Gastroesophageal sphincter (tissue), 4 donors: ENCODE data around the gene CNTN5. TPM values are rescaled to one million over a fixed set of nuclear protein-coding genes. Genes with fewer than 3 reads are reported as not detected.

Source experiments
- ATAC-seq: fragments of 150-250 bp; one replicate; pipeline ENCODE4 v1.9.1; 2016; ENCODE audit warnings: mild to moderate bottlenecking, moderate library complexity
- H3K27ac ChIP-seq, 4 donors: fragments of 200-600 bp; sonication (generic) in 3 of 4; 1 replicate in 3 of 4; 2 replicates in 1 of 4; pipeline ENCODE4 v1.5.1; 2016 to 2019
- H3K27me3 ChIP-seq: fragments of 200-600 bp; sonication (generic); one replicate; pipeline ENCODE4 v1.5.1; 2019
- H3K36me3 ChIP-seq, 2 donors: fragments of 200-600 bp; sonication (generic); one replicate each; pipeline ENCODE4 v1.5.1; 2019; ENCODE audit warnings: control low read depth in 1 of 2
- H3K4me1 ChIP-seq, 3 donors: fragments of 200-600 bp; sonication (generic); 1 replicate in 2 of 3; 2 replicates in 1 of 3; pipeline ENCODE4 v1.5.1; 2016 to 2019; ENCODE audit warnings: control low read depth in 2 of 3
- H3K4me3 ChIP-seq, 2 donors: fragments of 200-600 bp; sonication (generic); one replicate each; pipeline ENCODE4 v1.5.1; 2019; ENCODE audit warnings: mild to moderate bottlenecking in 1 of 2, moderate library complexity in 1 of 2
- H3K9me3 ChIP-seq, 3 donors: fragments of 200-600 bp; sonication (generic); one replicate each; pipeline ENCODE4 v1.5.1; 2017 to 2019; ENCODE audit warnings: control low read depth in 2 of 3
- EP300 ChIP-seq: sonication (generic); formaldehyde crosslinking; IDR thresholded peaks from one replicate; pipeline ENCODE4 v1.6.1; 2017; ENCODE audit warnings: antibody characterized with exemption, mild to moderate bottlenecking
- POLR2A ChIP-seq, 2 donors: fragments of 450-650 bp; IDR thresholded peaks; one replicate each; pipeline ENCODE4 v1.6.1; 2017; ENCODE audit warnings: antibody characterized with exemption in 2 of 2, mild to moderate bottlenecking in 2 of 2, moderate library complexity in 1 of 2
- POLR2AphosphoS5 ChIP-seq: sonication (generic); formaldehyde crosslinking; IDR thresholded peaks from one replicate; pipeline ENCODE4 v1.6.1; 2017; ENCODE audit warnings: antibody characterized with exemption
- WGBS, 2 donors: methylation state at CpG; one replicate each; pipeline ENCODE4 v1.1.5; 2018; ENCODE audit warnings: low coverage in 1 of 2; 5-methylcytosine and 5-hydroxymethylcytosine counted together
- total RNA-seq, 4 donors: library from RNA; depleted of rRNA; stranded (reverse); fragments of >200 nt; gene quantifications; one replicate each; pipeline ENCODE4 v1.1.0, GENCODE V29; 2016
- TF ChIP-seq, protein P1 (sequence below), 4 experiments: fragments of 200-600 bp in 2 of 4; fragments of 450-650 bp in 2 of 4; sonication (generic) in 1 of 4; IDR thresholded peaks; one replicate each; pipeline ENCODE4 v1.5.1; 2017 to 2019; ENCODE audit warnings: antibody characterized with exemption in 4 of 4, mild to moderate bottlenecking in 2 of 4, moderate library complexity in 2 of 4

Gene CNTN5
- total RNA-seq, 4 donors from 2014 or later, result 0.16 TPM; not detected in 3

DNA sequence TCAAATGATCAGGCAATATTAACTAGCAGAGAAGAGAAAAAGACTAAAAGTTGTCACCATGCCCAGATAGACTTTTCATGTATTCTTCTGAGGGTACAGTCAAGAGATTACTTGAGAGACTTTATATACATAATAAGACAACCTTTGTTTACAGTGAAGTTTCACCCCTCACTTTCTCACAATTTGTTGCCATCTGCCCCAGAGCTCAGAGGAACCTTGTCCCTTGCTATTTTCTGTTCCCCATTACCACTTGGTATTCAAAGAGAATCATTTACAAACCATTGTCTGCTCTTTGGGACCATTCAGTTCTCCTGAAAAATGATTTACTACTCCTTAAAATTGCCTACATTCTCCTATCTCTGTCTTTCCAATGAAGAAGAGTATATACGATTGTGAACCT is 544.6 kb downstream of the CNTN5 start:
- Histone ChIP-seq H3K27me3 (no peaks in the 10 kb centered on the region), H3K27ac (no peak overlapping the region), H3K4me1 (no peaks in the 10 kb centered on the region), H3K36me3 (no peaks in the 10 kb centered on the region), H3K9me3 (no peaks in the 10 kb centered on the region), H3K4me3 (no peak overlapping the region)
- TF ChIP-seq POLR2A (IDR thresholded peaks at IDR 0.05), result no peak
- no peak for TF ChIP-seq POLR2AphosphoS5
- ATAC-seq, result no peak
- 83 to 91% methylated on average over 1 of the region's 1 CpG for WGBS, 2 donors

DNA sequence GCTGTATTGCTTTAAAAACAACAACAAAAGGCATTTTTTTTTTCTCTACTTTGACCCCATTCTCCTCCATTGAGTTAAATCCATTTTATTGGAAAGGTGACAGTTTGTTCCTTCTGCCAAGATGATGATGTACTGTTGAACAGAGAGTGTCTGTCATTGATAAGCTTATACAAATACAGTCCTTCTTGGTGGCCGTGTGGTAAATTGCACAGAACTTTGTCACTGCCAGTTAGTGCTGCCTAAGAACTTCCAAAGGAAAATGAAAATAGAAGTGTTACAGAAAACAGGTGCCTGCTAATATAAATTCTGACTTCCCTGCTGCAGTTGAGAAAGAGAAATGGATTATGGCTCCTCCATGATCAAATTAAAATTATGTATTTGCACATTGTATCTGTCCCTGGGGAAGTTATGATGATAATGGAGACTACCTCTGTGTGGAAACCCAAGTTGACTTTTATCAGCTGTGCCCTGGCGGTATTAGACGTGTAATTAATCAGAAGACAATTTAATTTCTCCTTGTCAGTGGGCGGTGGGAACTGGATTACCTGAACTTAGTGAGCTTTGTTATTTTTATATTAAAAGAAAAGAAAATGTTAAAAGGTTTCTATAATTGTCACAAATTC is 546.7 kb downstream of the CNTN5 start:
- no peaks in the 10 kb centered on the region for H3K27me3 ChIP-seq
- WGBS, 2 donors, result 45 to 66% methylated on average over 4 of the region's 4 CpGs
- H3K27ac ChIP-seq, result no peak overlapping the region
- no peaks in the 10 kb centered on the region for H3K36me3 ChIP-seq
- TF ChIP-seq, protein P1, sequence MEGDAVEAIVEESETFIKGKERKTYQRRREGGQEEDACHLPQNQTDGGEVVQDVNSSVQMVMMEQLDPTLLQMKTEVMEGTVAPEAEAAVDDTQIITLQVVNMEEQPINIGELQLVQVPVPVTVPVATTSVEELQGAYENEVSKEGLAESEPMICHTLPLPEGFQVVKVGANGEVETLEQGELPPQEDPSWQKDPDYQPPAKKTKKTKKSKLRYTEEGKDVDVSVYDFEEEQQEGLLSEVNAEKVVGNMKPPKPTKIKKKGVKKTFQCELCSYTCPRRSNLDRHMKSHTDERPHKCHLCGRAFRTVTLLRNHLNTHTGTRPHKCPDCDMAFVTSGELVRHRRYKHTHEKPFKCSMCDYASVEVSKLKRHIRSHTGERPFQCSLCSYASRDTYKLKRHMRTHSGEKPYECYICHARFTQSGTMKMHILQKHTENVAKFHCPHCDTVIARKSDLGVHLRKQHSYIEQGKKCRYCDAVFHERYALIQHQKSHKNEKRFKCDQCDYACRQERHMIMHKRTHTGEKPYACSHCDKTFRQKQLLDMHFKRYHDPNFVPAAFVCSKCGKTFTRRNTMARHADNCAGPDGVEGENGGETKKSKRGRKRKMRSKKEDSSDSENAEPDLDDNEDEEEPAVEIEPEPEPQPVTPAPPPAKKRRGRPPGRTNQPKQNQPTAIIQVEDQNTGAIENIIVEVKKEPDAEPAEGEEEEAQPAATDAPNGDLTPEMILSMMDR (IDR thresholded peaks at IDR 0.05), result no peak
- TF ChIP-seq POLR2AphosphoS5, result no peak
- no peak for TF ChIP-seq POLR2A (IDR thresholded peaks at IDR 0.05)
- TF ChIP-seq EP300, result no peak
- ATAC-seq, result no peak
- no peaks in the 10 kb centered on the region for H3K4me1 ChIP-seq
- no peak overlapping the region for H3K4me3 ChIP-seq
- no peaks in the 10 kb centered on the region for H3K9me3 ChIP-seq

DNA sequence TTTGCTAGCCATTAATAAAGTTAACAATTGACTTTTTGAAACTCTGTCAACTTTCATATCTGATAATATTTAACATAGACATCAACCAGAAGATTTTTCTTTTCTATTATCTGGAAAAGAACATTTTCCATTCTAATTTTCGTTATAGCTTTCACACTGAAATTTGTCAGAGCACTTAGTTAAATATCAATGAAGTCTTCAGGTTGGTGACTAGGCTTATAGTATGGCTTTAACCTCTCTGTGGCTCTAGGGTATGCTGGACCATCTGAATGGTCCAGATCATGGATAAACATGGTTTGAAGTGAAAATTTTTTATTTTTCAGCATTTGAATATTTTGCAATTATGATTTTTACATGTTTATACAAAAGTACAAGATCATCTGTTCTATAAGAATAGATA is 548.1 kb downstream of the CNTN5 start:
- Histone ChIP-seq H3K27me3 (no peaks in the 10 kb centered on the region), H3K36me3 (no peaks in the 10 kb centered on the region), H3K9me3 (no peaks in the 10 kb centered on the region), H3K4me1 (no peaks in the 10 kb centered on the region), H3K4me3 (no peak overlapping the region), H3K27ac (no peak overlapping the region)
- TF ChIP-seq, protein P1 (IDR thresholded peaks at IDR 0.05), result no peak
- no peak for TF ChIP-seq POLR2AphosphoS5
- TF ChIP-seq EP300, result no peak
- no peak for TF ChIP-seq POLR2A (IDR thresholded peaks at IDR 0.05)
- ATAC-seq, result no peak
- WGBS, 2 donors, result 44 to 46% methylated on average over 1 of the region's 1 CpG

DNA sequence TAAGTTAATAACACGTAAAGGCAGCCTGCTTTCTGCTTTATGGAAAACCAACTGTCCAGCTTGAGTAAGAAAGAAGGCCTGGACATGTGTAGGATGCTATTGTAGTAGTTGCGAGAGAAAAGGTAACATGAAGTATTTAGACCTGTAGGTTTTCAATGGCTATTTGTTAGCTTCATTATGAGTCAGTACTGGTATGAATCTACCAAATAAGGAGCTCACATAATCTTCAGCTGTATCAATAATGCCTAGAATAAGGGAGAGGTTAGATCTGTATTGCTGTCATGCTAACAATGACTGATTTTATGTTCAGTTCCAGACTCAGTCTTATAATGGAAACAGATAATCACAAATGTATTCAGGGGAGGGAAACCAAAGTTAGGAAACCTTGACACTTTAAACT is 550.3 kb downstream of the CNTN5 start:
- H3K4me1 ChIP-seq, result no peaks in the 10 kb centered on the region
- no peaks in the 10 kb centered on the region for H3K27me3 ChIP-seq
- no peak for ATAC-seq
- H3K27ac ChIP-seq, result no peak overlapping the region
- 50% methylated on average over 2 of the region's 2 CpGs for WGBS, 2 donors
- H3K4me3 ChIP-seq, result no peak overlapping the region
- no peaks in the 10 kb centered on the region for H3K36me3 ChIP-seq
- H3K9me3 ChIP-seq, result no peaks in the 10 kb centered on the region
- TF ChIP-seq, protein P1 (IDR thresholded peaks at IDR 0.05), result no peak
- TF ChIP-seq POLR2A (IDR thresholded peaks at IDR 0.05) (no peak), POLR2AphosphoS5 (no peak), EP300 (no peak)

DNA sequence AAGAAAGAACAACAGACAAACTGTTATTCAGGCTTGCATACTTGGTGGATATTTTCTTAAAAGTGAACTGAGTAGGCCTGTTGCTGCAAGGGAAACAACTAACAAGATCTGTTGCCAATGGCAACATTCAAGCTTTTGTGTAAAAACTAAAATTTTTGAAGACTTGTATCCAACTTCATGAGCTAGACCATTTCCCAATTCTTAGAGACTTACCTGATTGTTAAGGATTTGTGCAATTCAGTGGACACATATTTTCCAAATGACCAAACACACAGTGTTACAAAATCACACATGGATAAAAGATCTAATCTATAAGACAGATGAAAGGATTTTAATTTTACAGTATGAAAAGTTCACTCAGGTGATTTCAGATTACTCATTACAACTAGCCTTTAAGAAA is 564.1 kb downstream of the CNTN5 start:
- Histone ChIP-seq H3K4me1 (no peaks in the 10 kb centered on the region), H3K36me3 (no peaks in the 10 kb centered on the region), H3K27me3 (no peaks in the 10 kb centered on the region), H3K27ac (no peak overlapping the region), H3K4me3 (no peak overlapping the region), H3K9me3 (peaks cover 0 to 3% (median 0%) of the 10 kb centered on the region in 3 donors)
- TF ChIP-seq POLR2AphosphoS5, result no peak
- TF ChIP-seq EP300, result no peak
- TF ChIP-seq, protein P1 (IDR thresholded peaks at IDR 0.05), result no peak
- no peak for TF ChIP-seq POLR2A (IDR thresholded peaks at IDR 0.05)
- no peak for ATAC-seq
